Stimulated activated CD4-positive, alpha-beta T cell treated with anti-CD3 and anti-CD28 coated beads, Interleukin-15, amount 100 ng/mL, for 1 hour (primary cell): ENCODE results near the gene PRH2.

Experiments
- DNase-seq, 2 donors: peaks; one replicate each; pipeline ENCODE4 v3.0.0-alpha.2; 2020; ENCODE audit warnings: low read depth in 1 of 2, low spot score in 1 of 2

Gene PRH2

GRCh38 chr12:10928746-10929286, at the start of gene PRH2:
PRH2 (plus strand) TSS chr12:10929236; CDS start chr12:10929274, 38 bp downstream.
- DNase-seq = no peak

GRCh38 chr12:10884086-10884725, 44.8 kb upstream of the PRH2 start, which contains the start of gene PRH1:
PRH1 (minus strand) TSS chr12:10884255; CDS start chr12:10884217, 38 bp downstream.
- no peak for DNase-seq

DNA sequence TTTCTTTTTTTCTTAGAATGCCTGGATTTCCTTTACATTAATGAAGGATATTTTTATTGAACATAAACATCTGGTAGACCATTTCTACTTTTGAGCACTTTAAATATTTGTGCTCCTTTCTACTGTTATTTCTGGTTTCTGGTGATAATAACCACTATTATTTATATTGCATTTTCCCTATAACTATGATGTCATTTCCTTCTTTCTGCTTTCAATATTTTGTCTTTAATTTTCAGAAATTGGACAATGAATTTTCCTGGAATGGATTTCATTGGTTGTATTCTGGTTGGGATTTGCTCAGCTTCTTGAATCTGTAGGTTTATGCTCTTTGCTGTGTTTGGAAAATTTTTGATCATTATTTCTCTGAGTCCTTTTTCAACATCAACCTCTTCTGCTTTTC, 39.8 kb upstream of the PRH2 start:
- DNase-seq = no peak

DNA sequence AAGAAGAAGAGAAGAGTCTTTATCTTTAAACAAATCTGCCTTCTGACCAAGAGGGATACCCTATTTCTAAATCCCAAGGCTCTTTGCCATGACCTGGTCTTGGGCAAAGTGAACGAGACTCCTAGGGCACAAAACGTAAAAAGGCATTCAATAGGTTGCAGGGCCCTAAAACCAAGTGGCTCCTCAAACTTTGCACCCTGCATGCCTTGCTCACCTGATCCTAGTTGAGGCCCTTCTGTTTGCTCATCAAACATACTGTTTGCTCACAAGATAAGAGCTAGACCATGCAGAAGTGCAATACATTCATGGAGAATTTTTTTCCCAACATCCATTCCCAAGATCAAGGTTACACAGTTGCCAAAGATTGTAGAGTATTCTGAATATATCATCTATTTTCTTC, 37.1 kb upstream of the PRH2 start:
- no peak for DNase-seq

- DNase-seq = no peak
These were observed 32.2 kb upstream of the PRH2 start for GRCh38 chr12:10896854-10897253.

DNA sequence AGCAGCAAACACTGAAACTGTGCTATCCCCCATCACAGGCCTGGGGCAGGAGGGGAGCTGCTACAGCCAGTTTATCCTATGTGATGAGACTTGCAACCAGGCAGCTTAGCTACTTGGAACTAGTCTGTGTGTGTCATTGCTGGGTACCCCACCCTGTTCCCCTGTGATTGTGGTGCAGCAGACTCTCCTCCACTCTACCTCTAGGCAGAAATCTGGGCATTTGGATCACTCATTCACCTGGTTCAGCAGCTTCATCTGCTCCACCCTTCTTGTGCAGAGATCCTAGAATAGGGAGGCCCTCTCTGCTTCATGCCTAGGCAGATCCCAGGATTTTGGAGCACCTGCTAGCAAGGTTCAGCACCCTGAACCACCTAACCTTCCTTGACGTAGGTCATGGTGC, 28.5 kb upstream of the PRH2 start:
- DNase-seq = no peak

DNA sequence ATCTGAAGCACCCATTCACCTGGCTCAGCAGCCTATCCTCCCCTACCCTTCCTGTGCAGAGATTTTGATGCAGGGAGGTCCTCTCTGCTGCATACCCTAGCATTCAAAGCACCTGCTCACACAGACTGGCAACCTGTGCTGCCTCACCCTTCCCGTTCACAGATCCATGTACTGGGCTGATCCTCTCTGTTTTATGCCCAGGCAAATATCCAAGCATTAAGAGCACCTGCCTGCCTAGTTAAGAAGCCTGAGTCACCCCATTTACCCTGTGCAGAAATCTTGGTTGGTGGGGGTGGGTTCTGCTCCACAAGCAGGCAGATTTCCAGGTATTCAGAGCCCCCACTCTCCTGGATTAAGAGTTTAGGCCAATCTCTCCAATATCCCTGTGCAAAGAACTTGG, 28.1 kb upstream of the PRH2 start:
- no peak for DNase-seq

DNA sequence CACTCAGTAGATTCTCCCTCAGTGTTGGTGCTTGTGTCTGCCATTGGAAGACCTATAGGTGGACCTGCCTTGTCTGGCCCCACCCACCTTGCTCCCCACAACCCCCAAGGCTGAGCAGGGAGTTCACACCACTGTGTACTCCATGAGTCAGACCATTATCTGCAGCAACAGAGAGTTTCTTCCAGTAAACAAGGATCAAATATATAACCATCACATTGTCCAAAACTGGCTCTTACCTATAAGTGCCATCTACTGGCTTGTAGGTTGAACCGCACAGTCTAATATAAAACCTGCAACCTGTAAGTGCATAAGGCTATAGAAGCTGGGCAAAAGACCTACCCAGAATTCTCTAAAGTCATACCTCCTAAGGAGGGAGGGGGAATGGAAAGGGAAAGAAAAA, 27.6 kb upstream of the PRH2 start:
- no peak for DNase-seq

GRCh38 chr12:10904686-10905085, 24.4 kb upstream of the PRH2 start:
- DNase-seq = no peak

DNA sequence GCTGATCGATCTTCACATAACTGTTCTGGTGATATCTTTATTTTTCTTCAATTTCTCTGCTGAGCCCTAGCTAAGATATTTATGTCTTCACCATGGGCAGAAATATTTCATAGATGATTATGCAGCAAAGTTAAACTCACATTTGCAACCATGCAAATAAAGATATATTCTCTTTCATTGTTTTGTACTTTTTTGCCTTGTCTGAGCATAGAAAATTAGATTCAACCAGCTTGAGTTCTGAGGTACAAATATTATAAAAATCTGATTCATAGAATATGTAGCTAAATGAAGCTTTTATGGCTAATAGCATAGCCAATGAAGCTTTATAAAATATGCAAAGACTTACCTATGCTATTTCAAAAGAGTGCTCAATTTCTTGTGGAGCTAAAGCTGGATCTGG, 19.6 kb upstream of the PRH2 start, which contains the start of gene TAS2R13:
TSS of gene TAS2R13 (minus strand) at position 101 of the 400 bp plus-strand sequence. CDS start 264 bp downstream, outside the sequence.
- DNase-seq = no peak

DNA sequence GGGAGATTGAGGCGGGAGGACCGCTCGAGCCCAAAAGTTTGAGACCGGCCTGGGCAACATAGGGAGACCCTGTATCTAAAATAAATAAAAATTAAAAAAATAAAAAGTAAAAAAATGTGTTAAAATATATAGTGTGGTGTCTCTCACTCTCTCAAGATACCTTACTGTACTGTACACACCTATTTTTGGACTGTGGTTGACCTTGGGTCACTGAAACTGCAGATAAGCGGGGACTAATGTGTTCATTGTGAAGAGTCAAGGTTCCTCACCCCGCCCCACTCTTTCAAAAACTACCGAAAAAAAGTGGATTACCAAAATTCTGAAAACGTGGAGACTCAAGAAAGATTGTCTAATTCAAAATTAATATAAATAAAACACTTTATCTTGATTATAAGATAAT, 18.7 kb upstream of the PRH2 start:
- DNase-seq = no peak

GRCh38 chr12:10919809-10920208, 9.2 kb upstream of the PRH2 start:
- DNase-seq = no peak

- no peak for DNase-seq
These were observed 2.8 kb upstream of the PRH2 start for GRCh38 chr12:10926269-10926668.

- DNase-seq = no peak
These were observed 7.5 kb downstream of the PRH2 start for GRCh38 chr12:10936506-10936905.

DNA sequence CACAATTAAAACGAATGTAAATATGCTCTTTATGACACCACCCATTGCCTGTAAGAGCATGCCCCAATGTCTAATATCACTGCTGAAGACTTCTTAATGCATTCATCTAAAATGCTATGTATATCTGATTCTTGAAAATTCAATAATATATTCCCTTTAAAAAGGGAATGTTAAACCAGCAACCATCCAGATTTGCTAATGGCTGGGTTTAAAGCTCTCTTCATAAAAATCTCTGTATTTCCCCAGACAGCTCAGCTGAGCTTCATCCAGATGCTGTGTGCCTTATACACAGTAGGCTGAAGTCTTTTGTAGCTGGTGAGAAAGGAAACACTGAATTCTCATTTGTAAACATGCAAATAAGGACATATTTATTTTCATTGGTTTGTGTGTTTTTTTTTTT, 10.1 kb downstream of the PRH2 start, which contains the start of gene TAS2R14:
TSS of gene TAS2R14 (minus strand) at position 101 of the 400 bp plus-strand sequence. CDS start at position 45, 56 bp downstream.
- no peak for DNase-seq

- DNase-seq = no peak
These were observed 11.4 kb downstream of the PRH2 start for GRCh38 chr12:10940389-10940788.

- no peak for DNase-seq
These were observed 12.3 kb downstream of the PRH2 start for GRCh38 chr12:10941369-10941768.

- no peak for DNase-seq
These were observed 13.0 kb downstream of the PRH2 start for GRCh38 chr12:10941916-10942607.

DNA sequence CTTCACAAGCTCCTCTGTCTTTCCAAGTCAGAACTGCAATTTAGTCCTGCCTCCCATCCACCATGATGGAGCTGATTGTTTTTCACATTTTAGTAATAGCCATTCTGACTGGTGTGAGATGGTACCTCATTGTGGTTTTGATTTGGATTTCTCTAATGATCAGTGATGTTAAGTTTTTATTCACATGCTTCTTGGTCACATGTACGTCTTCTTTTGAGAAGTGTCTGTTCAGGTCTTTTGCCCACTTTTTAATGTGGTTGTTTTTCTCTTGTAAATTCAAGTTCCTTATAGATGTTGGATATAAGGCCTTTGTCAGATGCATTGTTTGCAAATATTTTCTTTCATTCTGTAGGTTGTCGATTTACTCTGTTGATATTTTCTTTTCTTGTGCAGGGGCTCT, 14.1 kb downstream of the PRH2 start:
- DNase-seq = no peak

GRCh38 chr12:10952645-10953044, 23.6 kb downstream of the PRH2 start:
- no peak for DNase-seq

DNA sequence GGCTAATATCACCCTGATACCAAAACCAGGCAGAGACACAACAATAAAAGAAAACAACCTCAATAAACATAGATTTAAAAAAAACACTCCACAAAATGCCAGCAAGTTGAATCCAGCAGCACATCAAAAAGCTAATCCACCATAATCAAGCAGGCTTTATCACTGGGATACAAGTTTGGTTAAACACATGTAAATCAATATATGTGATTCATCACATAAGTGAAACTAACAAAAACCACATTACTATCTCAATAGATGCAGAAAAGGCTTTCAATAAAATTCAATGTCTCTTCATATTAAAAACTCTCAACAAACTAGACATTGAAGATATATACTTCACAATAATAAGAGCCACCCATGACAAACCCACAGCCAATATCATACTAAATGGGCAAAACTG, 27.0 kb downstream of the PRH2 start:
- no peak for DNase-seq

- DNase-seq = no peak
These were observed 28.7 kb downstream of the PRH2 start for GRCh38 chr12:10957741-10958140.
